MM.1S (cell line): ENCODE data around the gene CMPK1.

Experiments used
- DNase-seq: peaks from one replicate; pipeline ENCODE4 v3.0.0-alpha.2; 2015
- H2AFZ ChIP-seq: fragments of 300-600 bp; sonication (generic); 2 replicates; pipeline ENCODE4 v1.6.0; 2016; ENCODE audit warnings: antibody characterized with exemption, low read length
- H3F3A ChIP-seq: fragments of 300-600 bp; sonication (generic); 2 replicates; pipeline ENCODE4 v1.6.1; 2016; ENCODE audit warnings: mild to moderate bottlenecking, antibody characterized with exemption, low read length, moderate library complexity, mixed read lengths; ENCODE audit not compliant: insufficient read depth
- H3K27ac ChIP-seq: fragments of 300-600 bp; sonication (generic); 2 replicates; pipeline ENCODE4 v1.5.1; 2016; ENCODE audit warnings: mild to moderate bottlenecking, low read length
- H3K27me3 ChIP-seq: fragments of 300-600 bp; sonication (generic); replicated peaks from 2 replicates; pipeline ENCODE4 v1.6.0; 2016; ENCODE audit warnings: low read length; ENCODE audit not compliant: insufficient read depth
- H3K36me3 ChIP-seq: fragments of 300-600 bp; sonication (generic); replicated peaks from 2 replicates; pipeline ENCODE4 v1.6.1; 2016; ENCODE audit warnings: mild to moderate bottlenecking, low read length, mixed read lengths; ENCODE audit not compliant: insufficient read depth
- H3K4me1 ChIP-seq: fragments of 300-600 bp; sonication (generic); 2 replicates; pipeline ENCODE4 v1.6.1; 2016; ENCODE audit warnings: low read length, mixed read lengths
- H3K4me2 ChIP-seq: fragments of 300-600 bp; sonication (generic); 2 replicates; pipeline ENCODE4 v1.6.0; 2016; ENCODE audit warnings: low read depth, low read length
- H3K4me3 ChIP-seq: fragments of 300-600 bp; sonication (generic); 2 replicates; pipeline ENCODE4 v1.5.1; 2016; ENCODE audit warnings: low read length, mixed read lengths
- H3K79me2 ChIP-seq: fragments of 300-600 bp; sonication (generic); 2 replicates; pipeline ENCODE4 v1.6.1; 2016; ENCODE audit warnings: mixed run types, low read length, mixed read lengths
- H3K9ac ChIP-seq: fragments of 300-600 bp; sonication (generic); 2 replicates; pipeline ENCODE4 v1.6.1; 2016; ENCODE audit warnings: low read length, mixed read lengths
- H3K9me2 ChIP-seq: fragments of 300-600 bp; sonication (generic); replicated peaks from 2 replicates; pipeline ENCODE4 v1.6.1; 2016; ENCODE audit warnings: mild to moderate bottlenecking, low read length, mixed read lengths; ENCODE audit not compliant: insufficient read depth
- H3K9me3 ChIP-seq: fragments of 300-600 bp; sonication (generic); replicated peaks from 2 replicates; pipeline ENCODE4 v1.6.1; 2016; ENCODE audit warnings: mild to moderate bottlenecking, low read length, mixed read lengths; ENCODE audit not compliant: insufficient read depth
- H4K20me1 ChIP-seq: fragments of 300-600 bp; sonication (generic); 2 replicates; pipeline ENCODE4 v1.6.1; 2016; ENCODE audit warnings: mild to moderate bottlenecking, low read length, moderate library complexity, mixed read lengths; ENCODE audit not compliant: insufficient read depth
- EZH2 ChIP-seq: fragments of 300-600 bp; sonication (generic); optimal IDR thresholded peaks from 2 replicates; pipeline ENCODE3; 2017; ENCODE audit warnings: low read depth, mild to moderate bottlenecking, antibody characterized with exemption, low read length, mixed read lengths
- EZH2phosphoT487 ChIP-seq: fragments of 300-600 bp; sonication (generic); IDR thresholded peaks from 2 replicates; pipeline ENCODE4 v1.6.1; 2018; ENCODE audit warnings: antibody characterized with exemption, low read length
- TF ChIP-seq, protein P1 (sequence below): fragments of 300-600 bp; sonication (generic); IDR thresholded peaks from 2 replicates; pipeline ENCODE4 v1.5.1; 2016; ENCODE audit warnings: antibody characterized with exemption, low read length, mixed read lengths

The CMPK1 gene

GRCh38 chr1:47385020-47385419, 51.4 kb downstream of the CMPK1 start:
- no peak overlapping the region for H3K4me2 ChIP-seq
- H3K27ac ChIP-seq = no peak overlapping the region
- no peaks in the 10 kb centered on the region for H3K36me3 ChIP-seq
- no peak overlapping the region for H2AFZ ChIP-seq
- no peak for TF ChIP-seq EZH2phosphoT487
- TF ChIP-seq EZH2 = no peak
- TF ChIP-seq, protein P1, sequence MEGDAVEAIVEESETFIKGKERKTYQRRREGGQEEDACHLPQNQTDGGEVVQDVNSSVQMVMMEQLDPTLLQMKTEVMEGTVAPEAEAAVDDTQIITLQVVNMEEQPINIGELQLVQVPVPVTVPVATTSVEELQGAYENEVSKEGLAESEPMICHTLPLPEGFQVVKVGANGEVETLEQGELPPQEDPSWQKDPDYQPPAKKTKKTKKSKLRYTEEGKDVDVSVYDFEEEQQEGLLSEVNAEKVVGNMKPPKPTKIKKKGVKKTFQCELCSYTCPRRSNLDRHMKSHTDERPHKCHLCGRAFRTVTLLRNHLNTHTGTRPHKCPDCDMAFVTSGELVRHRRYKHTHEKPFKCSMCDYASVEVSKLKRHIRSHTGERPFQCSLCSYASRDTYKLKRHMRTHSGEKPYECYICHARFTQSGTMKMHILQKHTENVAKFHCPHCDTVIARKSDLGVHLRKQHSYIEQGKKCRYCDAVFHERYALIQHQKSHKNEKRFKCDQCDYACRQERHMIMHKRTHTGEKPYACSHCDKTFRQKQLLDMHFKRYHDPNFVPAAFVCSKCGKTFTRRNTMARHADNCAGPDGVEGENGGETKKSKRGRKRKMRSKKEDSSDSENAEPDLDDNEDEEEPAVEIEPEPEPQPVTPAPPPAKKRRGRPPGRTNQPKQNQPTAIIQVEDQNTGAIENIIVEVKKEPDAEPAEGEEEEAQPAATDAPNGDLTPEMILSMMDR = no peak
- no peaks in the 10 kb centered on the region for H3K9me3 ChIP-seq
- no peaks in the 10 kb centered on the region for H3K9me2 ChIP-seq
- DNase-seq = no peak
- H3F3A ChIP-seq = peaks cover 9% of the 10 kb centered on the region; the same call in 1 of the 2 replicates
- H3K4me1 ChIP-seq = no peaks in the 10 kb centered on the region
- no peaks in the 10 kb centered on the region for H4K20me1 ChIP-seq
- no peak overlapping the region for H3K4me3 ChIP-seq
- H3K79me2 ChIP-seq = no peaks in the 10 kb centered on the region
- H3K9ac ChIP-seq = no peak overlapping the region
- no peaks in the 10 kb centered on the region for H3K27me3 ChIP-seq

GRCh38 chr1:47386268-47386667, 52.7 kb downstream of the CMPK1 start:
- no peaks in the 10 kb centered on the region for H3K4me1 ChIP-seq
- no peak overlapping the region for H3K4me3 ChIP-seq
- H3K79me2 ChIP-seq = no peaks in the 10 kb centered on the region
- no peak overlapping the region for H3K4me2 ChIP-seq
- no peaks in the 10 kb centered on the region for H4K20me1 ChIP-seq
- TF ChIP-seq, protein P1 = no peak
- no peak for TF ChIP-seq EZH2phosphoT487
- no peak for DNase-seq
- no peaks in the 10 kb centered on the region for H3K36me3 ChIP-seq
- H3K27ac ChIP-seq = no peak overlapping the region
- no peaks in the 10 kb centered on the region for H3K9me3 ChIP-seq
- no peaks in the 10 kb centered on the region for H3K9me2 ChIP-seq
- no peaks in the 10 kb centered on the region for H3K27me3 ChIP-seq
- peaks cover 9% of the 10 kb centered on the region; the same call in 1 of the 2 replicates for H3F3A ChIP-seq
- H2AFZ ChIP-seq = no peak overlapping the region
- H3K9ac ChIP-seq = no peak overlapping the region

DNA sequence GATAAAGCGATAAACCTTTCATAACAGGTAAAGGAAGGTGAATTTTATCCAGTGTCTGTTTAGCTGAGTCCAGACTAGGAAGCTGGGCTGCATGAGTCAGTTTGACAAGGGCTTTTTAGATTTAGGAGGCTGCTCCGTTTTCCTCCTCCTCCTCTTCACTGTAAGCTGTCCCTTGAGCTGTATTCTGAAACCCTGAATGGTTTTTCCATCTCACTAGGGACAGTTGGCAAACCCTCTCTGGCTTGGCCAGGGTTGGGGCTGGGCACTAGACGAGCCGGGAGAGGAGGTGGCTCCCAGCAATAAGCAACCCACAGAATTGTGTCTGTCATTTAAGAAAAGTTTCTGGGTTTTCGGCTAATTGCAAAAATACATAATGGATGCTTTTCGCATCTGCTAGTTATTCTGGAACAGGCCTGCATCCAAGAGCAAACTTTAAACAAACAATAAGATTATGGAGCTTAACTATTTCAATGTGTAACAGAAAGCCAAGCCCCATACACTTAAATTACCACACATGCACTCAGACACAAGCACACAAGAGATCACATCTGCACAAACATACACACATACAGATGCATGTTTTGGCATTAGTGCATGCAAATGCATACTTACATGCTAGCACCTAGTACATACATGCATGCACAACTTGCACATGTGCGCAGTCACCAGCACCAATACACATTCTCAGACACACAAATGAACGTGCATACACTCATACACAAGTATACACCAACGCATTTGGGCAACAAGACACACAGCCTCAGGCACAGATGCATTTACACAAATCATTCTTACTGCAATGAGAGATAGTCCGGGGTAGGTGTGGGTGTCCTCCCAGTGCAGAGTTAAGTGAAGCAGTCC, 54.7 kb downstream of the CMPK1 start:
- no peaks in the 10 kb centered on the region for H3K4me1 ChIP-seq
- no peak overlapping the region for H3K4me3 ChIP-seq
- no peaks in the 10 kb centered on the region for H3K27me3 ChIP-seq
- H4K20me1 ChIP-seq = no peaks in the 10 kb centered on the region
- no peaks in the 10 kb centered on the region for H3K9me2 ChIP-seq
- no peak for DNase-seq
- no peak overlapping the region for H2AFZ ChIP-seq
- no peaks in the 10 kb centered on the region for H3K79me2 ChIP-seq
- H3K27ac ChIP-seq = no peak overlapping the region
- peaks cover 9% of the 10 kb centered on the region; the same call in 1 of the 2 replicates for H3F3A ChIP-seq
- H3K9me3 ChIP-seq = no peaks in the 10 kb centered on the region
- no peak overlapping the region for H3K9ac ChIP-seq
- H3K36me3 ChIP-seq = no peaks in the 10 kb centered on the region
- TF ChIP-seq, protein P1 = no peak
- no peak for TF ChIP-seq EZH2phosphoT487
- no peak for TF ChIP-seq EZH2
- H3K4me2 ChIP-seq = no peak overlapping the region
